Measurements from ENCODE around the gene GREB1. TPM values are rescaled to one million over a fixed set of nuclear protein-coding genes. Genes with fewer than 3 reads are reported as not detected.

GREB1 gene
- total RNA-seq, 2 donors from 2014 or later = 2.4 to 13.5 TPM

- Histone ChIP-seq H3K4me1 (ENCODE audit: control insufficient read depth in 1 of 2, low read depth in 2 of 2) (no peaks in the 10 kb centered on the region), H3K9me3 (no peaks in the 10 kb centered on the region), H3K36me3 (no peaks in the 10 kb centered on the region), H3K27me3 (replicated peaks; ENCODE audit: insufficient read depth) (no peaks in the 10 kb centered on the region), H3K4me3 (no peak overlapping the region), H3K27ac (no peak overlapping the region)
- TF ChIP-seq, protein P1, sequence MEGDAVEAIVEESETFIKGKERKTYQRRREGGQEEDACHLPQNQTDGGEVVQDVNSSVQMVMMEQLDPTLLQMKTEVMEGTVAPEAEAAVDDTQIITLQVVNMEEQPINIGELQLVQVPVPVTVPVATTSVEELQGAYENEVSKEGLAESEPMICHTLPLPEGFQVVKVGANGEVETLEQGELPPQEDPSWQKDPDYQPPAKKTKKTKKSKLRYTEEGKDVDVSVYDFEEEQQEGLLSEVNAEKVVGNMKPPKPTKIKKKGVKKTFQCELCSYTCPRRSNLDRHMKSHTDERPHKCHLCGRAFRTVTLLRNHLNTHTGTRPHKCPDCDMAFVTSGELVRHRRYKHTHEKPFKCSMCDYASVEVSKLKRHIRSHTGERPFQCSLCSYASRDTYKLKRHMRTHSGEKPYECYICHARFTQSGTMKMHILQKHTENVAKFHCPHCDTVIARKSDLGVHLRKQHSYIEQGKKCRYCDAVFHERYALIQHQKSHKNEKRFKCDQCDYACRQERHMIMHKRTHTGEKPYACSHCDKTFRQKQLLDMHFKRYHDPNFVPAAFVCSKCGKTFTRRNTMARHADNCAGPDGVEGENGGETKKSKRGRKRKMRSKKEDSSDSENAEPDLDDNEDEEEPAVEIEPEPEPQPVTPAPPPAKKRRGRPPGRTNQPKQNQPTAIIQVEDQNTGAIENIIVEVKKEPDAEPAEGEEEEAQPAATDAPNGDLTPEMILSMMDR (IDR thresholded peaks at IDR 0.05) = no peak
- DNase-seq (ENCODE audit: low spot score) (no peak), ATAC-seq (ENCODE audit: insufficient number of reproducible peaks, low FRiP score, low read depth) (no peak)
These were observed 34.6 kb upstream of the GREB1 start for GRCh38 chr2:11499081-11499743.

DNA sequence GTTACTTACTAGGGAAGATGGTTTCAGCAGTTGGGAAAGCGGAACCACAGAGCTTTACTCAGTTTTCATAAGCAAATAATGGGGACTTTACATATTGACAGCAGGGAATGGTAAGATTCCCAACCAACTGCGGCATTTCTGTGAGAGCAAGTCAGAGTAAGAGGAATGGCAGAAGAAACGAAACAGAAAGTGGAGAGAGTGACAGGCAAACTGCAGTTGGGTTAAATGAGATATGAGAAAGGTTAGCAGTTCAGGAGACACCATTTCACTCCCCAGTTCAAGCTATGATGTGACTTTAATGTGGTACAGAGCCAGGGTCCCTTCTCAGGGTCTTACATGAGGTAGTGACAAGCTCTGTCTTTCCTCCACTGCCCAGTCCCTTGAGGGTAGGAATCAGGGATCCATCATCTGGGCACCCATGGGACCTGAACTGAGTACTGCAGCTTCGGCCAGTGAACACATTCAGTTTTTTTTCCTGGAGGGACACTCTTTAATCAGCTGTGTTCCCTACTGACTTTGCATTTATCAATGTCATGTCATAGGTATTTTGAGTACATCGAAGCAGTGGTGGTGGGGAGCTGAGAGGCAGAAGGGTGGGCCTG lies 33.0 kb upstream of the GREB1 start:
- no peak overlapping the region for H3K27ac ChIP-seq

DNA sequence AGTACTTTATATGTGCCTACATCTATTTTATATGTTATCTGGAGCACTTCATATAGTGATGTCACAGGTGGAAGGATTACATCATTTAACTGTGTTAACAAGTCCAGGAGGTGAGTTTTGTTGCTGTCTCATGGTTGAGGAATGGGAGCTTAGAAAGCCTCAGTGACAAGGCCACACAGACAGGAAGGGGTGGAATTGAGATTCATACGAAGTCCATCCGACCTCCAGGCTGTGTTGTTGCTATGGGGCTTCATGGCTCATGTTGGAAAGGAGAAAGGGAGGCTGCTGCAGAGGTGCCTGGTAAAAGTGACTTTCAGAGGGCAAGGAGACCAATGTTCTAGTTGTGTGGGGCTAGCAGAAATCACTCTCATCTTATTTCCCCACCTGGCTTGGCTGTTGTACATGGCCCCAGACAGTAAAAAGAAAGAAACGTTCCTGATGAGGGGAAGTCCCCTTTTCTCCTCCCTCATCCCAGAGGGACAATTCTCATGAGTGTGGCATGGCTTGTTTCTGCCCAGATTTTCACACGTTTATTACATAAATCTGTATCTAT lies 31.0 kb upstream of the GREB1 start:
- Histone ChIP-seq H3K4me1 (ENCODE audit: control insufficient read depth in 1 of 2, low read depth in 2 of 2) (no peaks in the 10 kb centered on the region), H3K27ac (no peak overlapping the region), H3K36me3 (no peaks in the 10 kb centered on the region), H3K9me3 (no peaks in the 10 kb centered on the region), H3K4me3 (no peak overlapping the region), H3K27me3 (replicated peaks; ENCODE audit: insufficient read depth) (no peaks in the 10 kb centered on the region)
- TF ChIP-seq, protein P1 (IDR thresholded peaks at IDR 0.05) = no peak
- no peak for ATAC-seq (ENCODE audit: insufficient number of reproducible peaks, low FRiP score, low read depth)
- no peak for DNase-seq (ENCODE audit: low spot score)

More for the DNA sequence above, 33.0 kb upstream of the GREB1 start:
- DNase-seq (ENCODE audit: low spot score) (no peak), ATAC-seq (ENCODE audit: insufficient number of reproducible peaks, low FRiP score, low read depth) (no peak)
- TF ChIP-seq, protein P1 (IDR thresholded peaks at IDR 0.05) = no peak
- Histone ChIP-seq H3K36me3 (no peaks in the 10 kb centered on the region), H3K4me3 (no peak overlapping the region), H3K4me1 (ENCODE audit: control insufficient read depth in 1 of 2, low read depth in 2 of 2) (no peaks in the 10 kb centered on the region), H3K27me3 (replicated peaks; ENCODE audit: insufficient read depth) (no peaks in the 10 kb centered on the region), H3K9me3 (no peaks in the 10 kb centered on the region)

DNA sequence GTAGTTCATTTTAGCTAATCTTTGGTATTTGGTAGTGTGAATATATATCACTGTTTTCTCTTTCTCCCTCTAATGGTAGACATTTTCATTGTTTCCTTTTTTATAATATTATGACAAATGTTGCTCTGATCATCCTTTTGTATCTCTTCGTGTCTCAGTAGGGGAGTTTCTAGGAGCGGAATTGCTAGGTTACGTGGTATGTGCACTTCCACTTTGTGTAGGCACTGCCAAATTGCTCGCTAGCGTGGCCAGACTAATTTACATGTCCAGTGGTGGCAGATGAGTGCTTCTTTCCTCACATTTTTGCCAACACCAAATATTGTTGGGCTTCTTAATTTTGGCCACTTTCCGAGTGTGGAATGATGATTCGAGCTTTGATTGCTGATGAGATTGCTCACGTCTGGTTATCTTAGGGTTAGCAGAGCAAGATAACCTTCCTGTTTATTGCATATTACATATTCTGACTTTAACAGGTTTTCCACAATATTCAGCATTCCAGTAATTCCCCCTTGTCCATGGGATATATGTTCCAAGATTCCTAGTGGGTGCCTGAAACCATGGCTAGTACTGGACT lies 30.4 kb upstream of the GREB1 start:
- ATAC-seq (ENCODE audit: insufficient number of reproducible peaks, low FRiP score, low read depth) (no peak), DNase-seq (ENCODE audit: low spot score) (no peak)
- Histone ChIP-seq H3K9me3 (no peaks in the 10 kb centered on the region), H3K4me3 (no peak overlapping the region), H3K27ac (no peak overlapping the region), H3K4me1 (ENCODE audit: control insufficient read depth in 1 of 2, low read depth in 2 of 2) (no peaks in the 10 kb centered on the region), H3K36me3 (no peaks in the 10 kb centered on the region), H3K27me3 (replicated peaks; ENCODE audit: insufficient read depth) (no peaks in the 10 kb centered on the region)
- TF ChIP-seq, protein P1 (IDR thresholded peaks at IDR 0.05) = no peak

Measured in thoracic aorta (tissue), 2 donors.